ENCODE results near the gene PTH.

PTH gene

GRCh38 chr11:13495929-13496328, at the start of gene PTH:
PTH (minus strand) TSS chr11:13495997; CDS start chr11:13492855, 3,142 bp downstream.
- no peak for DNase-seq (ENCODE audit: low read depth)

- no peak for DNase-seq (ENCODE audit: low read depth)
Measured at GRCh38 chr11:13538044-13538443, 42.2 kb upstream of the PTH start.

GRCh38 chr11:13535819-13536218, 40.0 kb upstream of the PTH start:
- DNase-seq (ENCODE audit: low read depth) = peak; percentile 34

- DNase-seq (ENCODE audit: low read depth) = no peak
Measured at GRCh38 chr11:13534358-13534757, 38.6 kb upstream of the PTH start.

GRCh38 chr11:13525257-13525656, 29.5 kb upstream of the PTH start:
- DNase-seq (ENCODE audit: low read depth) = no peak

DNA sequence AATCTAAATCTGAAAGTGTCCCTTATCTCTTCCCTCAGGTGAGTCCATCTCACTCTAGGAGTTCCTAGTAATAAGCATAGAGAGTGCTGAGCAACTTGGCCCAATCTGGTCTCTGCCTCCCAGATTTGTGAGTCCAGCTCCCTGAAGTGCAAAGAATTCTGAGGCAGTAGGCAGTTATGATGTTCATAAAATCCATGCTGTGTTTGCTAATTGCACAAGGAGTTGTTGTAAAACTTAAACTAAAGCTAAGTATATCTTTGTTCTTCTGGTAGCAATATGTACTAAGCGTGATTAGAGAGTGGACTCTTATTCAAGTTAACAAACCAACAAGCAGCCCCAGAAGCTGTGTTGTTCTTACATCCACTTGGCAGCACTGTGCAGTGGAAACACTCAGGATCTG, 7.6 kb upstream of the PTH start:
- DNase-seq (ENCODE audit: low read depth) = no peak

- no peak for DNase-seq (ENCODE audit: low read depth)
Measured at GRCh38 chr11:13502492-13502891, 6.7 kb upstream of the PTH start.

- no peak for DNase-seq (ENCODE audit: low read depth)
Measured at GRCh38 chr11:13494051-13494450, 1.7 kb downstream of the PTH start.

DNA sequence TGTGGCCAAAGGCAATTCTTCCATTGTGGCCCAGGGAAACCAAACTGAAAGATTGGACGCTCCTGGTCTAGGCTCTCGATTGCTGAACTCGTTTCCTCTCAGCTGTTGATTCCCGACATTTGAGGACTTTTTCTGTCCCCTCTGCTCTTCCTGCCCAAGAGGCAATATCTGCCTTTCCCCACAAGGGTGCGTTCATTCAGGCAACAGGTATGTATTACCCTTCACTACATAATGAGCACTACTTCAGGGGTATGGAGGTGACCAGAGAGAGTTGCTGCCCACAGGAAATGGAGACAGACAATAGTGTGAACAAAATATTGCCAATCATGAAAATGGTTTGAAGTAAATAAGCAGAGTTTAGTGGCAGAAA, 8.2 kb downstream of the PTH start:
- DNase-seq (ENCODE audit: low read depth) = peak; percentile 22

GRCh38 chr11:13486926-13487660, 8.7 kb downstream of the PTH start:
- DNase-seq (ENCODE audit: low read depth) = no peak

GRCh38 chr11:13480198-13480597, 15.6 kb downstream of the PTH start:
- DNase-seq (ENCODE audit: low read depth) = no peak

DNA sequence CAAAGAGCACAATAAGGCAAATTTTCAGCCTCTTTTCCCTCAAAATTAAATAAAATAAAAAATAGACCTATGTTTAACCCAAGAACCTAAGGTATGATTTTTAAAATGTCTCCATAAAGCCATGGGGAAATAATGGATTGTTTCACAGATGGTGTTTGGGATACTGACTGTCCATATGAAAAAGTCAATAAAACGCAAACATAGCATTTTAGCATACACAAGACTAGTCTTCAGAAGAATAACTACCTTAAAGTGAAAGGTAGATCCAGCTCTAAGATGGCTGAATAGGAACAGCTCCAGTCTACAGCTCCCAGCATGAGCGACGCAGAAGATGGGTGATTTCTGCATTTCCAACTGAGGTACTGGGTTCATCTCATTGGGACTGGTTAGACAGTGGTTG, 16.1 kb downstream of the PTH start:
- no peak for DNase-seq (ENCODE audit: low read depth)

DNA sequence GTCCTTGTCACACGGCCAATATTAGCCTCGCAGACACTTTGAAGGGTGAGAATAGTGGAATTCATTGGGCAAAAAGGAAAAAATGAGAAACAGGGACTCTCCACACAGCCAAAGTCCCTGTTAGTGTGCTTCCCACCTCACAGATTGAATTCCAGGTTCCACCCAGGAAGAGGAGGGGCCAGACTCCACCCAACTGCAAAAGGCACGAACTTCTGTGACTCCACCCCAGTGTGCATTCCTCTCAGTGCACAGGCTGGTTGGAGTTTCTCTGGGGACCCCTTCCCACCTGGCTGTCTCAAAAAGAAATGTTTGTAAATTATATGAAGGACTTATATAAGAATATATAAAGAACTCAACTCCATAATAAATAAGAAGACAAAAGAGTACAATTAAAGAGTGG, 20.7 kb downstream of the PTH start:
- DNase-seq (ENCODE audit: low read depth) = no peak

GRCh38 chr11:13473013-13473722, 22.6 kb downstream of the PTH start:
- DNase-seq (ENCODE audit: low read depth) = no peak

DNA sequence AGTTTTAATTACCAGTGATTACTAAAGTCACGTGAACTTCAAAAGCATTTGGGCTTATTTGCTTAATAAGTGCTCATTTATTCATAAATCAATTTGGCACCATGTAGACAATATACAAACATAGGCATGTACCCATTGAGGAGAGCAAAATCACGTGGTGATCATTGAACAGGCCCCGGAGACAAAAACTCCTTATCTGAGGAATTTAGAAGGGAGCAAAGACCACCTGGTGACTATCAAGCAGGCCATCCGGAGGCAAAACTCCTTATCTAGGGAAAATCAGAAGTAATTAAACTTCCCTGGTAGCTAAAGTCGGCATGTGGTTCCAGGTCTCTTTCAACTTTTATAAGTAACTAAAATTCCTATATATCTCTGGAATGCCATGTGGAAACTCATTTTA, 27.0 kb downstream of the PTH start:
- no peak for DNase-seq (ENCODE audit: low read depth)

DNA sequence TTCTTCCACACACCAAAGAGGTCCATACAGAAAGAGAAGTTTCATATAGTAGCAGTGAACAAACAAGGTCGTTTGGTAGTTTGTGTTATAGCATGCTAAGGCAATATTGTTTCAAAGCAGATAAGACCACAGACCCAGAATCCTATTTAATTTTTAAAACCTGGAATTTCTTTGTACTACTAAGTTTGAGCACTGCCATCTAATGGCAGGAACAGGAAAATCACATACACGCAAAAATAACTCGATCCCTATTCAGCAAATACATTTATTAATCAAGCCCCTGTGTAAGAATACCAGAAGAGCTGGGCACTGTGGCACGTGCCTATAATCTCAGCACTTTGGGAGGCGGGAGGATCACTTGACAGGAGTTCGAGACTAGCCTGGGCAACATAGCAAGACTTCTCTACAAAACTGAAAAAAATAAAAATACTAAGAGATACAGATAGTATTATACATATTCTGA, 29.9 kb downstream of the PTH start:
- peak; percentile 68 for DNase-seq (ENCODE audit: low read depth)

DNA sequence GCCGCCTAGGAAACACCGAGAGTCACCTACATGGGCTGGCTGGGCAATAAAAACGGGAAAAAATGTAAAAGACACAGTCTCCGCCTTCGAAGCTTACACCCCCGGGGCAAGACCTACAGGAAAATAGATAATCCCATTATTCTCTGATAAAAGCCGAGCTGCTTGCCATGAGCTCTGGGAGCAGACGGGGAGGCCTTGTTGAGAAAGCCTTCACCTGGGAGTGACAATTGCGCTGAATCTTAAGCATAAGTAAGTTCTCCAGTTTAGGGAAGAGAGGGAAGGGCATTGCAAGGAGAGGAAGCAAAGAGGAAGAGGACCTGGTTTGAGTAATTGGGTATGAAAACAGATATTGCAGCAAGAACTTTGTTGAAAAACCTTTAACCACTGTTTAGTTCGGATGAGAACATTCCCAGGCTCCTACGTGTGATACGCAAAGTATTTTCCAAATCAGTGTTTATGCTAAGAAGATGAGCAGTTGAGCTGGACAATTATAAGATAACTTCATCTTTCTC, 32.0 kb downstream of the PTH start:
- no peak for DNase-seq (ENCODE audit: low read depth)

DNA sequence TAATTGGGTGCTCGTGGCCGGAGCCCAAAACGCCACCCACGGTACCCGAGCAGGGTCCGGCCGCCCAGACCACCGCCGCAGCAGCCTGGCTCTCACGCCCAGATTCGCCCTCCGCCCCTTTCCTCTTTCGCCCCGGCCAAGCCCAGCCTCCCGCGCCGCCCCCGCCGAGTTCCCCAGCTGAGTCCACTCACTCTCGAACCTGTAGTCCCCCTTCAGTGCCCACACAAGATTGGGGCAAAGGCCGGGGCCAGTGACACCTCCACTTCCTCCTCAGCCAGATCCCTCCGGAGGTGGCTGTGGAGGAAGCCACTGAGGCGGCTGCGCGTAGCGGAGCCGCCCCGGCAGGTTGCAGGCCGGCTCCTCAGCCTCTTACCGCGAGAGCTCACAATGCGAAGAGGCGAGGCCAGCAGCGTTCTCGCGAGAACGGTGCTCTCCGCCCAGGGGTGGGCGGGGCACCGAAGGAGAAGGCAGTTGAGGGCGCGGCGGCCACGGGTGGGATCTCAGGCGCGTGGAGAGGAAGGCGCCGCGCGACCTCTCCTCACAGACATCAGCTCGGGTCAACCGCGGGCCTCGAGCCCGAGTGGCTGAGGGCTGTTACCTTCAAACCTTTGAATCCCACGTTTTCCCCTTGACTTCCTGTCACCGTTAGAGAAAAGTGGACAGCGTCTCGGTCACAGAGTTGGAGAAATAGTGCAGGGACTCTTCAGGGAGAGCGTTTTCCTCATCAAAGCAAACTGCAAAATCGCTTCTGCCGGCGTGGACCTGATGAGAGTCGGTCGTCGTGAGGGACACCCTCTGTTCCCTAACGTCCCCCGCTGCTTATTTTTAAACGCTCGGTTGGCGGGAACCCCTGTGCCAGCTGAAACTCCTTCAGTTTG, 32.7 kb downstream of the PTH start, which contains the start of gene BTBD10:
BTBD10 (minus strand) TSS at position 322 of the 878 bp plus-strand sequence. CDS start 18,098 bp downstream, outside the sequence.
- DNase-seq (ENCODE audit: low read depth) = peak; percentile 95

DNA sequence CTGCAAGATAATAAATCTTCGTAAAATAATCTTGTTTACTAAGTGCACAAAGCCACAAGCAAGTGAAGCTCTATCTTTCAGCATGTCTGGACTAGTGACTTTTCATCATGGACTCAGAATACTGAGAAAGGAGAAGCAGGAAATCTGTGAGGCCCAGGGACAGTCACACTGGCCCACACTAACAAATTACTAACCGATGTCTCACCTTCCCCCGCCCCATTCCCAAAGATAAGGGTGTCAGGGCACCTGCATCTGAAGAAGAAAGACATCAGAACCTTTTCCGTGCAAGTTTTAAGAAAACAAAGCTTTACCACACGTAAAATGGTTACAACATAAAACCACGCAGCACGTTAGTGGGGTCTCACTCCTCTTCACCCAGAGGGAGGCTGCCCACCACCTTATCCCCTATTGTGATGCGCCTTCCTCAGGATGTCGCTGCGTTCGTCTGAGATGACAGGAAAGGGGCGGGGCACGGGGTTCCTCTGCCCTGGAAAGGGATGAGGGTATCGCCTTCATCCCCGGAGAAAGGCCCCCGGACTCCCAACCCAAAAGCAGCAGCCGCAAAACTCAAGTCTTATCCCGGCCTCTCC, 33.4 kb downstream of the PTH start:
- DNase-seq (ENCODE audit: low read depth) = peak; percentile 81

- no peak for DNase-seq (ENCODE audit: low read depth)
Measured at GRCh38 chr11:13461291-13461690, 34.5 kb downstream of the PTH start.

GRCh38 chr11:13450832-13451397, 44.9 kb downstream of the PTH start:
- no peak for DNase-seq (ENCODE audit: low read depth)

GRCh38 chr11:13449522-13449921, 46.3 kb downstream of the PTH start:
- no peak for DNase-seq (ENCODE audit: low read depth)
